ENCODE data around the gene BLCAP.

BLCAP gene

GRCh38 chr20:37528446-37529213 is 954 bp upstream of the BLCAP start:
- DNase-seq: no peak

- no peak for DNase-seq
Measured at GRCh38 chr20:37526839-37527637, 638 bp downstream of the BLCAP start.

GRCh38 chr20:37526238-37526838 is 1.3 kb downstream of the BLCAP start:
- DNase-seq: no peak

GRCh38 chr20:37525810-37526209 is 1.9 kb downstream of the BLCAP start:
- no peak for DNase-seq

- no peak for DNase-seq
Measured at GRCh38 chr20:37524859-37525708, 2.6 kb downstream of the BLCAP start.

- DNase-seq: peak; percentile 62
Measured at GRCh38 chr20:37523911-37524700, 3.6 kb downstream of the BLCAP start.

- DNase-seq: no peak
Measured at GRCh38 chr20:37523012-37523391, 4.7 kb downstream of the BLCAP start.

- DNase-seq: peak; percentile 48
Measured at GRCh38 chr20:37522260-37523011, 5.2 kb downstream of the BLCAP start.

- DNase-seq: no peak
Measured at GRCh38 chr20:37521061-37521771, 6.5 kb downstream of the BLCAP start, which contains the start of gene NNAT. Gene NNAT (plus strand): TSS chr20:37521250. CDS start chr20:37521332, 82 bp downstream.

- DNase-seq: no peak
Measured at GRCh38 chr20:37520419-37520955, 7.2 kb downstream of the BLCAP start.

- DNase-seq: peak; percentile 83
Measured at GRCh38 chr20:37519508-37520418, 7.9 kb downstream of the BLCAP start.

GRCh38 chr20:37518606-37519507 is 8.8 kb downstream of the BLCAP start:
- DNase-seq: peak; percentile 83

GRCh38 chr20:37518059-37518458 is 9.6 kb downstream of the BLCAP start:
- DNase-seq: no peak

- peak; percentile 69 for DNase-seq
Measured at GRCh38 chr20:37516811-37517750, 10.6 kb downstream of the BLCAP start.

GRCh38 chr20:37515876-37516275 is 11.8 kb downstream of the BLCAP start:
- DNase-seq: no peak

GRCh38 chr20:37513779-37514359 is 13.8 kb downstream of the BLCAP start:
- peak; percentile 33 for DNase-seq
